ENCODE results near the gene FDX1. TPM values are rescaled to one million over a fixed set of nuclear protein-coding genes. Genes with fewer than 3 reads are reported as not detected.
"Not testable (repeated sequence)": the region's sequence is repeated elsewhere in the genome, so short reads cannot be mapped to it uniquely, and the experiment has no call there.

FDX1 gene
- total RNA-seq, 5 donors from 2014 or later (not counting 1 experiment from before 2014, with no cell fraction given), result 9.1 to 12.5 (median 10.1) TPM

GRCh38 chr11:110403585-110403984 lies 26.2 kb upstream of the FDX1 start:
- H3K9me3 Mint-ChIP-seq; DNase-seq; H3K9me3 ChIP-seq; POLR2A ChIA-PET; H3K4me1 Mint-ChIP-seq; H3K4me3 ChIP-seq (ENCODE audit: control insufficient read depth in 1 of 2, extremely low read depth in 1 of 2, low read length in 1 of 2); H3K27me3 Mint-ChIP-seq; H3K27ac Mint-ChIP-seq; H3K27ac ChIP-seq (ENCODE audit: low read length); H3K36me3 ChIP-seq (ENCODE audit: control insufficient read depth in 2 of 2, extremely low read depth in 1 of 2, insufficient read depth in 1 of 2, low read length in 1 of 2); H3K4me3 Mint-ChIP-seq; ATAC-seq (replicated peaks in 1 of 4); H3K36me3 Mint-ChIP-seq; H3K4me1 ChIP-seq (ENCODE audit: control insufficient read depth in 1 of 2, extremely low read depth in 1 of 2, insufficient read depth in 2 of 2, low read length in 2 of 2); CTCF ChIA-PET; H3K27me3 ChIP-seq (replicated peaks in 1 of 2; ENCODE audit: control insufficient read depth in 2 of 2, extremely low read depth in 1 of 2, insufficient read depth in 2 of 2, low read length in 1 of 2): not testable (repeated sequence)
- WGBS (ENCODE audit: insufficient coverage), result 100% methylated on average over 2 of the region's 5 CpGs

- H3K36me3 ChIP-seq (ENCODE audit: control insufficient read depth in 2 of 2, extremely low read depth in 1 of 2, insufficient read depth in 1 of 2, low read length in 1 of 2); H3K36me3 Mint-ChIP-seq; H3K27me3 ChIP-seq (replicated peaks in 1 of 2; ENCODE audit: control insufficient read depth in 2 of 2, extremely low read depth in 1 of 2, insufficient read depth in 2 of 2, low read length in 1 of 2); H3K27ac ChIP-seq (ENCODE audit: low read length); POLR2A ChIA-PET; H3K9me3 Mint-ChIP-seq; H3K4me3 Mint-ChIP-seq; H3K27ac Mint-ChIP-seq; H3K4me1 ChIP-seq (ENCODE audit: control insufficient read depth in 1 of 2, extremely low read depth in 1 of 2, insufficient read depth in 2 of 2, low read length in 2 of 2); H3K27me3 Mint-ChIP-seq; H3K4me3 ChIP-seq (ENCODE audit: control insufficient read depth in 1 of 2, extremely low read depth in 1 of 2, low read length in 1 of 2); H3K9me3 ChIP-seq; H3K4me1 Mint-ChIP-seq; ATAC-seq (replicated peaks in 1 of 4); CTCF ChIA-PET; DNase-seq: not testable (repeated sequence)
- no CpG with 5 or more reads among the region's 4 CpGs for WGBS (ENCODE audit: insufficient coverage)
These were observed 24.1 kb upstream of the FDX1 start for GRCh38 chr11:110405636-110406035.

GRCh38 chr11:110407315-110407714 lies 22.4 kb upstream of the FDX1 start:
- WGBS (ENCODE audit: insufficient coverage), result 92% methylated on average over 2 of the region's 5 CpGs
- POLR2A ChIA-PET, result no interaction called here
- Mint-ChIP-seq H3K27ac (no peak overlapping the region), H3K36me3 (no peaks in the 10 kb centered on the region), H3K4me1 (no peaks in the 10 kb centered on the region), H3K27me3 (peaks cover 0 to 4% of the 10 kb centered on the region in 2 donors), H3K9me3 (peaks cover 0 to 4% (median 0%) of the 10 kb centered on the region in 3 donors), H3K4me3 (no peak overlapping the region)
- Histone ChIP-seq H3K36me3 (ENCODE audit: control insufficient read depth in 2 of 2, extremely low read depth in 1 of 2, insufficient read depth in 1 of 2, low read length in 1 of 2) (no peaks in the 10 kb centered on the region), H3K4me1 (ENCODE audit: control insufficient read depth in 1 of 2, extremely low read depth in 1 of 2, insufficient read depth in 2 of 2, low read length in 2 of 2) (no peaks in the 10 kb centered on the region), H3K9me3 (no peaks in the 10 kb centered on the region), H3K27ac (ENCODE audit: low read length) (no peak overlapping the region), H3K27me3 (replicated peaks in 1 of 2; ENCODE audit: control insufficient read depth in 2 of 2, extremely low read depth in 1 of 2, insufficient read depth in 2 of 2, low read length in 1 of 2) (no peaks in the 10 kb centered on the region), H3K4me3 (ENCODE audit: control insufficient read depth in 1 of 2, extremely low read depth in 1 of 2, low read length in 1 of 2) (no peak overlapping the region)
- no peak for ATAC-seq (replicated peaks in 1 of 4)
- CTCF ChIA-PET, result no interaction called here
- no peak for DNase-seq

GRCh38 chr11:110409174-110409573 lies 20.6 kb upstream of the FDX1 start:
- H3K27me3 ChIP-seq (replicated peaks in 1 of 2; ENCODE audit: control insufficient read depth in 2 of 2, extremely low read depth in 1 of 2, insufficient read depth in 2 of 2, low read length in 1 of 2), result no peaks in the 10 kb centered on the region
- no peak overlapping the region for H3K27ac Mint-ChIP-seq
- POLR2A ChIA-PET, result interaction anchor here in 1 of 2 donors (0.6 kb wide), 1 partner anchor 157 kb away, joined by 3 read pairs; no protein-coding TSS in a partner anchor
- H3K9me3 ChIP-seq, result no peaks in the 10 kb centered on the region
- CTCF ChIA-PET, result no interaction called here
- no peaks in the 10 kb centered on the region for H3K36me3 Mint-ChIP-seq
- H3K4me1 ChIP-seq (ENCODE audit: control insufficient read depth in 1 of 2, extremely low read depth in 1 of 2, insufficient read depth in 2 of 2, low read length in 2 of 2), result no peaks in the 10 kb centered on the region
- H3K4me3 ChIP-seq (ENCODE audit: control insufficient read depth in 1 of 2, extremely low read depth in 1 of 2, low read length in 1 of 2), result no peak overlapping the region
- H3K27ac ChIP-seq (ENCODE audit: low read length), result no peak overlapping the region
- no peak for ATAC-seq (replicated peaks in 1 of 4)
- H3K4me3 Mint-ChIP-seq, result no peak overlapping the region
- H3K36me3 ChIP-seq (ENCODE audit: control insufficient read depth in 2 of 2, extremely low read depth in 1 of 2, insufficient read depth in 1 of 2, low read length in 1 of 2), result no peaks in the 10 kb centered on the region
- 100% methylated on average over 1 of the region's 3 CpGs for WGBS (ENCODE audit: insufficient coverage)
- H3K9me3 Mint-ChIP-seq, result peaks cover 0 to 4% (median 0%) of the 10 kb centered on the region in 3 donors
- H3K27me3 Mint-ChIP-seq, result peaks cover 0 to 4% of the 10 kb centered on the region in 2 donors
- no peaks in the 10 kb centered on the region for H3K4me1 Mint-ChIP-seq
- no peak for DNase-seq

- Histone ChIP-seq H3K27me3 (replicated peaks in 1 of 2; ENCODE audit: control insufficient read depth in 2 of 2, extremely low read depth in 1 of 2, insufficient read depth in 2 of 2, low read length in 1 of 2) (no peaks in the 10 kb centered on the region), H3K36me3 (ENCODE audit: control insufficient read depth in 2 of 2, extremely low read depth in 1 of 2, insufficient read depth in 1 of 2, low read length in 1 of 2) (no peaks in the 10 kb centered on the region), H3K9me3 (no peaks in the 10 kb centered on the region), H3K27ac (ENCODE audit: low read length) (no peak overlapping the region), H3K4me1 (ENCODE audit: control insufficient read depth in 1 of 2, extremely low read depth in 1 of 2, insufficient read depth in 2 of 2, low read length in 2 of 2) (no peaks in the 10 kb centered on the region), H3K4me3 (ENCODE audit: control insufficient read depth in 1 of 2, extremely low read depth in 1 of 2, low read length in 1 of 2) (no peak overlapping the region)
- Mint-ChIP-seq H3K36me3 (no peaks in the 10 kb centered on the region), H3K27ac (no peak overlapping the region), H3K27me3 (no peaks in the 10 kb centered on the region), H3K9me3 (peaks cover 0 to 4% (median 0%) of the 10 kb centered on the region in 3 donors), H3K4me1 (no peaks in the 10 kb centered on the region), H3K4me3 (no peak overlapping the region)
- ChIA-PET POLR2A (no interaction called here), CTCF (no interaction called here)
- no CpG with 5 or more reads among the region's 1 CpG for WGBS (ENCODE audit: insufficient coverage)
- DNase-seq (no peak), ATAC-seq (replicated peaks in 1 of 4) (no peak)
These were observed 19.1 kb upstream of the FDX1 start for GRCh38 chr11:110410651-110411050.

- no CpG with 5 or more reads among the region's 2 CpGs for WGBS (ENCODE audit: insufficient coverage)
- ATAC-seq (replicated peaks in 1 of 4), result no peak
- H3K27ac ChIP-seq (ENCODE audit: low read length), result no peak overlapping the region
- Mint-ChIP-seq H3K4me1 (no peaks in the 10 kb centered on the region), H3K27ac (no peak overlapping the region), H3K36me3 (no peaks in the 10 kb centered on the region), H3K27me3 (peaks cover 3 to 4% of the 10 kb centered on the region in 2 donors), H3K4me3 (no peak overlapping the region), H3K9me3 (no peaks in the 10 kb centered on the region)
- ChIA-PET POLR2A (no interaction called here), CTCF (interaction anchor here (0.6 to 1.5 kb wide), 3 partner anchors 15 to 214 kb away, joined by 3 read pairs; partner anchors contain the start of gene FDX1 (in 1 of the 2))
- no peaks in the 10 kb centered on the region for H3K36me3 ChIP-seq (ENCODE audit: control insufficient read depth in 2 of 2, extremely low read depth in 1 of 2, insufficient read depth in 1 of 2, low read length in 1 of 2)
- H3K9me3 ChIP-seq, result no peaks in the 10 kb centered on the region
- H3K4me1 ChIP-seq (ENCODE audit: control insufficient read depth in 1 of 2, extremely low read depth in 1 of 2, insufficient read depth in 2 of 2, low read length in 2 of 2), result no peaks in the 10 kb centered on the region
- peaks cover 0 to 3% of the 10 kb centered on the region in 2 experiments for H3K27me3 ChIP-seq (replicated peaks in 1 of 2; ENCODE audit: control insufficient read depth in 2 of 2, extremely low read depth in 1 of 2, insufficient read depth in 2 of 2, low read length in 1 of 2)
- no peak overlapping the region for H3K4me3 ChIP-seq (ENCODE audit: control insufficient read depth in 1 of 2, extremely low read depth in 1 of 2, low read length in 1 of 2)
- no peak for DNase-seq
These were observed 14.7 kb upstream of the FDX1 start for GRCh38 chr11:110415081-110415480.

- 17% methylated on average over 1 of the region's 6 CpGs for WGBS (ENCODE audit: insufficient coverage)
- not testable (repeated sequence) for H3K4me3 Mint-ChIP-seq
These were observed 8.1 kb upstream of the FDX1 start for GRCh38 chr11:110421658-110422057.

More at GRCh38 chr11:110421658-110422057, 8.1 kb upstream of the FDX1 start:
- H3K4me3 ChIP-seq (ENCODE audit: control insufficient read depth in 1 of 2, extremely low read depth in 1 of 2, low read length in 1 of 2); H3K9me3 ChIP-seq; ATAC-seq (replicated peaks in 1 of 4); POLR2A ChIA-PET; H3K27ac ChIP-seq (ENCODE audit: low read length); H3K27me3 ChIP-seq (replicated peaks in 1 of 2; ENCODE audit: control insufficient read depth in 2 of 2, extremely low read depth in 1 of 2, insufficient read depth in 2 of 2, low read length in 1 of 2); H3K4me1 Mint-ChIP-seq; H3K4me1 ChIP-seq (ENCODE audit: control insufficient read depth in 1 of 2, extremely low read depth in 1 of 2, insufficient read depth in 2 of 2, low read length in 2 of 2); H3K27ac Mint-ChIP-seq; H3K27me3 Mint-ChIP-seq; H3K36me3 ChIP-seq (ENCODE audit: control insufficient read depth in 2 of 2, extremely low read depth in 1 of 2, insufficient read depth in 1 of 2, low read length in 1 of 2); H3K36me3 Mint-ChIP-seq; DNase-seq: not testable (repeated sequence)
- CTCF ChIA-PET, result interaction anchor here in 1 of 2 donors (0.9 kb wide), 1 partner anchor 8 kb away, joined by 4 read pairs; no protein-coding TSS in a partner anchor
- peaks cover 5 to 11% (median 6%) of the 10 kb centered on the region in 3 donors for H3K9me3 Mint-ChIP-seq
